Activated naive CD4-positive, alpha-beta T cell treated with anti-CD3 and anti-CD28 coated beads, Interleukin-2, amount 50 U/mL, for 72 hours (primary cell): ENCODE data around the gene CASP6. TPM values are rescaled to one million over a fixed set of nuclear protein-coding genes. Genes with fewer than 3 reads are reported as not detected.

Source experiments
- ATAC-seq, 2 donors: fragments of 150-1000 bp; cut with Tn5 transposase; 2 replicates each; pipeline ENCODE4 v1.10.0; 2021; ENCODE audit warnings: mild to moderate bottlenecking in 2 of 2, moderate library complexity in 2 of 2
- DNase-seq, 2 donors: peaks; one replicate each; pipeline ENCODE4 v3.0.0; 2021 to 2022; ENCODE audit warnings: low spot score in 2 of 2
- H3K27ac Mint-ChIP-seq, 2 donors: one replicate each; pipeline ENCODE4 v1.8.0; 2022; ENCODE audit warnings: mild to moderate bottlenecking in 2 of 2, mixed read lengths in 2 of 2
- H3K36me3 Mint-ChIP-seq, 2 donors: one replicate each; pipeline ENCODE4 v1.8.0; 2022; ENCODE audit warnings: mixed read lengths in 2 of 2
- H3K9me3 Mint-ChIP-seq, 2 donors: one replicate each; pipeline ENCODE4 v1.8.0; 2022; ENCODE audit warnings: mixed read lengths in 2 of 2
- total RNA-seq, 2 donors: library from RNA; stranded (reverse); gene quantifications; one replicate each; pipeline ENCODE4 v1.2.3, GENCODE V29; 2022

The CASP6 gene
- total RNA-seq, 2 donors from 2014 or later = 23.7 to 33.3 TPM

DNA sequence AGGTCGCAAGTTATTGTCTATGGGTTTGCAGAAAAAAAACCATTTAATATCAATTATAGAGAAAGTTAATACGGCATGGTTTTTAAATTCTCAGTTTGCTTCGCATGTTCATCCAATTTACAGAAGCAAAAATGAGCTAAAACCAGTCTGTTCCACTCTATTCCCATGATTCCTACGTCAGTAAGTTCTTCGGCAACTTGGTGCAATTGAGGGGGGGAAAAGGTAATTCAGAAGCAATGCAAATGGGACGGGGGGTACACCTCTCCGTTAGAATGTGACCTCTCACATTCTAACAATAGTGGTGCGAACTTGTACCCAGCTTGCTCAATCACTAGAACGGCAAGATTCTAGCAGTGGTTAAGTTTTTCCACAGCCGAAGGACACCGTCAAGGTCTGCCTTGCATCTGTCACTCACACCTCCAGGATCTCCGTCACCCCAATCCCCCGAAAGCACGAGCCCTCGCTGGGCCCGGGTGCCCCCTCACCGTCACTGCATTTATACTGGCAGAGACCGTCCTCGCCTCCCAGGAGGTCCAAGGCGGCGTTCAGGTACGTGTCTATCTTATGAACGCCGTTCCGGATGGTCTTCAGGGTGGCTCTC, 26.0 kb upstream of the CASP6 start:
- peaks cover 9 to 18% of the 10 kb centered on the region in 2 donors for H3K36me3 Mint-ChIP-seq
- H3K27ac Mint-ChIP-seq = peak overlapping the region; percentile 81 to 85
- DNase-seq (no peak), ATAC-seq (peak; percentile 53 to 67)
- H3K9me3 Mint-ChIP-seq = no peaks in the 10 kb centered on the region

DNA sequence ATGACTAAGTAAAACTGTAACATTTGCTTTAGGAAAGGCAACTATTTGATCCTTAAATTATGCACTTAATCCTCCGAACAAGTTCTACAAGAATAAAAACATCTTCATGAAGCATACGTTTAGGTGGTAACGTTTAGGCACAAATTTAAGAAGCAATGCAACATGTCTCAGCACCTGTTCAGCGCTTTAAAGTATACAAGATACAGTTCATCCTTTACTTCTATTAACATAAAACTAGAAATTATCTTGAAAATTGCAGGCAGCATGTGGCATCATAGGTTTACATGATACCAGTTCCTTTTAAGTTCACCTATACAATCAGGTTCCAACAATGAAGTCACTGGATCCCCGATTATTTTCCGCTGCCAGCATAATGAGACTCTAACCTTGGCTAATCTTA, 25.1 kb upstream of the CASP6 start:
- Mint-ChIP-seq H3K27ac (peak overlapping the region in 1 of 2 donors; percentile 31), H3K36me3 (peaks cover 9 to 18% of the 10 kb centered on the region in 2 donors), H3K9me3 (no peaks in the 10 kb centered on the region)
- DNase-seq = no peak
- ATAC-seq = no peak

DNA sequence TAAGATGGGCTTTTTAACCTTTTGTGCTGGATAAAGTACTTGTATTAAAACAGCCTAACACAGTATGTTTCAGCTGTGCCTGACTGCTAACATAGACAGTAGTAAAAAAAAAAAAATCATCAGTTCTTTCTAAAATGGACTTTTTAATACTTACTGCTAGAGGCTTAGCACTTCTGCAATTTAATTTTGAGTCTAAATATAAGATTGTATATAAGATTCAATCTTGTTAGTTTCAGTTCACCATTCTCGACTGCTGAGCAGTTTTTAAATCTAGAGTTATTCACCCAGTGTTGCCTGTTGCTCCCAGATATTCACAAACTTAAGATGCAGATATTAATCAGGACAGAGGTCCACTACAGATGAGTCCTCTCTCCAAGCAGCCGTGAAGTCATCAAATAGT, 19.9 kb upstream of the CASP6 start:
- no peak for DNase-seq
- Mint-ChIP-seq H3K36me3 (peaks cover 9 to 28% of the 10 kb centered on the region in 2 donors), H3K27ac (no peak overlapping the region), H3K9me3 (peaks cover 0 to 9% of the 10 kb centered on the region in 2 donors)
- ATAC-seq = no peak

DNA sequence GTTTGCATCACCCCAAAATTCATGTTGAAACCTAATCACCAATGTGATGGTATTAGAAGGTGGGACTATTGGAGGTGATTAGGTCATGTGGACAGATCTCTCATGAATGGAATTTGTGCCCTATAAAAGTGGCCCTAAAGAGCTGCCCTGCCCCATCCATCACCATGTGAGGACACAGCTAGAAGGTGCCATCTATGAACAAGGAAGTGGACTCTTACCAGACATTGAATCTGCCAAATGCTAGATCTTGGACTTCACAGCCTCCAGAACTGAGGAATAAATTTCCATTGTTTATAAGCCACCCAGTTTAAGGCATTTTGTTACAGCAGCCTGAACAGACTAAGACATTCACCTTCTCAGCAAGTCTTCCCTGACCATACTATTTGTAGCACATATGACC, 19.1 kb upstream of the CASP6 start:
- ATAC-seq = no peak
- Mint-ChIP-seq H3K27ac (peak overlapping the region in 1 of 2 donors; percentile 39), H3K36me3 (peaks cover 9 to 23% of the 10 kb centered on the region in 2 donors), H3K9me3 (peaks cover 0 to 9% of the 10 kb centered on the region in 2 donors)
- no peak for DNase-seq

DNA sequence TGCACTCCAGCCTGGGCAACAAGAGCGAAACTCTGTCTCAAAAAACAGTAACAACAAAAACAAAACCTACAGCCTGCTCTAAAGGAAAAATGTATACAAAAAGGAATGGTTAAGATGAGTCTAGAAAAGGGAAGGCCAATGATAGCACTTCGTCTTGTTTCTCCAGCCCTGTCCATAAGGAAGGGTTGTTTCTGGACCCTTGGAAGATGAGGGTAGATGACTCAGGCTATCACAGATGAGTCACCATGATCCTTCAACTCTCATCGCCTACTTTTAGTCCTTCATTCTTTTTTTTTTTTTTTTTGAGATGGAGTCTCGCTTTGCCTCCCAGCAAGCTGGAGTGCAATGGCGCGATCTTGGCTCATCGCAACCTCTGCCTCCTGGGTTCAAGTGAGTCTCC, 17.8 kb upstream of the CASP6 start:
- no peak overlapping the region for H3K27ac Mint-ChIP-seq
- peak in 1 of 2 donors; percentile 49 for ATAC-seq
- H3K9me3 Mint-ChIP-seq = peaks cover 0 to 9% of the 10 kb centered on the region in 2 donors
- peaks cover 3 to 27% of the 10 kb centered on the region in 2 donors for H3K36me3 Mint-ChIP-seq
- DNase-seq = no peak

DNA sequence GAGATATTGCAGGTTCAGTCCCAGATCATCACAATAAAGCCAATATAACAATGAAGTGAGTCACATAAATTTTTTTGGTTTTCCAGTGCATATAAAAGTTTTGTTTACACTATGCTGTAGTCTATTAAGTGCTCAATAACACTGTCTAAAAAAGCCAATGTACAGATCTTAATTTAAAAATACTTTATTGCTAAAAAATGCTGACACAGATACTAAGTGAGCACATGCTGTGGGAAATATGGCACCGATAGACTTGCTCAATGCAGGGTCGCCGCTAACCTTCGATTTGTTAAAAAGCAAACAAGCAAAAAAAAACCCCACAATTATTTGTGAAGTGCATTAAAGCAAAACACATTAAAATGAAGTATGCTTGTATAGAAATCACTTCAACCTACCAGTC, 16.4 kb upstream of the CASP6 start:
- no peak for DNase-seq
- no peak for ATAC-seq
- Mint-ChIP-seq H3K36me3 (peaks cover 0 to 27% of the 10 kb centered on the region in 2 donors), H3K9me3 (peaks cover 0 to 9% of the 10 kb centered on the region in 2 donors), H3K27ac (no peak overlapping the region)

DNA sequence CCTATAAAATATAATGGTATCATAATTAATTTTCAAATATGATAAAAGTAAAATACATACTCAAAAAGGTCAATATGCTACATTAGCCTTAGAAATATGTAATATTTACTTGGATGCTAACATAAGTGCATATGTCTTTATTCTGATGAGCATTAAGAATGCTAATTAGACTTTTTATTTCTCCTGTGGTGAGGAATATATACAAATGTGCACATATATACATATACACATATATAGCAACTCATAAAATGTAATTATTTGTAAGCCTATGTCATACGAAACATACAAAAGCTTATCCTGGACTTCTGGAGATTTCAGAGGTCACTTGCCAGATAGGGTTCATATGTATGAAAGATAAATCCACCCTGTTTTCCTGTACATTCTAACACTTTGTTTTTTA, 15.5 kb upstream of the CASP6 start:
- DNase-seq (no peak), ATAC-seq (no peak)
- Mint-ChIP-seq H3K27ac (no peak overlapping the region), H3K9me3 (peaks cover 0 to 9% of the 10 kb centered on the region in 2 donors), H3K36me3 (peaks cover 4 to 27% of the 10 kb centered on the region in 2 donors)

DNA sequence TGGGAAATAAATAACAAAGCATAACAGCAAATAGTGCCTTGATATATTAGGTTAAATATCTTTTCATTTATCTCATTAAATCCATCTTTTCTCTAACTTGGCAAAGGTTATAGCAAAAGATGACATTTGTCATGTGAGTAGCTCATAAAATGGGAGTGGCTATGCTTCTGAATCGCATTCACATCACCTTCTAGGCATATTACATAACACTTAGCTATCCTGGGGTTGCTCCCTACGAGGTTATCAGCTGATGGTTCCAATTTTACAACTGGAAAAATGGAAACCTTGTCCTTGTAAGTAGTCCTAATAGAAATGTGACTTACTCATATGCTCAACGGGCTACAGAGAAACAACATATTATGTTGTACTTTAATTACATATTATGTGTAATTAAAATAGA, 10.3 kb upstream of the CASP6 start:
- Mint-ChIP-seq H3K36me3 (peaks cover 4 to 16% of the 10 kb centered on the region in 2 donors), H3K9me3 (no peaks in the 10 kb centered on the region), H3K27ac (no peak overlapping the region)
- ATAC-seq (no peak), DNase-seq (no peak)

DNA sequence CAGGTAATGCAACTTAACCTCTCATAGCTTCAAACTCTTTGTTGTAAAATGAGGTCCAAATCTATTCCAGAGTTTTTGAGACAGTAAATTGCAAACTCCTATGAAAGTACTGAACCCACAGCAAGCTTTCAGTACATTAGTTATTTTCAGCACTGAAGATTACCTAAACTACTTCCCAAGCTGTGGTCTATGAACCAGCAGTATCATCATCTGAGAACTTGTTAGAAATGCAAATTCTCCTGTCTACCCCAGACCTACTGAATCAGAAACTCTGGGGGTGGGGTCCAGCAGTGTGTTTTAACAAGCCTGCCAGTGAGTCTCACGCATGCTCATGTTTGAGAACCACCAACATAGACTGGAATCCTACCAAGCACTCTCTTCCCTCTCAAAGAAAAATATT, 5.7 kb upstream of the CASP6 start:
- Mint-ChIP-seq H3K36me3 (peaks cover 0 to 4% of the 10 kb centered on the region in 2 donors), H3K9me3 (no peaks in the 10 kb centered on the region), H3K27ac (no peak overlapping the region)
- DNase-seq (no peak), ATAC-seq (no peak)

DNA sequence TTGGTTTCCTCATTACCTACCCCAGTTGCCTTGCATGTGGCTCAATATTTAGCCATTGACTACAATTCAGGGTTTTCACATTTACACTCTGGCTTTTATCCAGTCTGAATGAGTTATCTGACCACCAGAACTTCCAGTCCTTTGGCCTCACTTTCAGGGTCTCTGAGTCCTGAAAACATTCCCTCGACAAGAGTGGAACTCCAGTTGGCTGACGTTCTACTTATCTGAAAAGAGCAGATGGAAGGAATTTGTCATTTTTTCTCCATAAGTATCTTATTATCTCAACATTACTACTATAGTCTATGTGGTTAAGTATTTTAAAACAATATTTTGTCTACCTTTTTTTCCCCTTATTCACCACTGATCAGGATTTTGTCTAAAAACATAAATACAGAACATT, 5.2 kb upstream of the CASP6 start:
- ATAC-seq (no peak), DNase-seq (no peak)
- Mint-ChIP-seq H3K27ac (peak overlapping the region in 1 of 2 donors; percentile 45), H3K9me3 (no peaks in the 10 kb centered on the region), H3K36me3 (peaks cover 0 to 4% of the 10 kb centered on the region in 2 donors)

DNA sequence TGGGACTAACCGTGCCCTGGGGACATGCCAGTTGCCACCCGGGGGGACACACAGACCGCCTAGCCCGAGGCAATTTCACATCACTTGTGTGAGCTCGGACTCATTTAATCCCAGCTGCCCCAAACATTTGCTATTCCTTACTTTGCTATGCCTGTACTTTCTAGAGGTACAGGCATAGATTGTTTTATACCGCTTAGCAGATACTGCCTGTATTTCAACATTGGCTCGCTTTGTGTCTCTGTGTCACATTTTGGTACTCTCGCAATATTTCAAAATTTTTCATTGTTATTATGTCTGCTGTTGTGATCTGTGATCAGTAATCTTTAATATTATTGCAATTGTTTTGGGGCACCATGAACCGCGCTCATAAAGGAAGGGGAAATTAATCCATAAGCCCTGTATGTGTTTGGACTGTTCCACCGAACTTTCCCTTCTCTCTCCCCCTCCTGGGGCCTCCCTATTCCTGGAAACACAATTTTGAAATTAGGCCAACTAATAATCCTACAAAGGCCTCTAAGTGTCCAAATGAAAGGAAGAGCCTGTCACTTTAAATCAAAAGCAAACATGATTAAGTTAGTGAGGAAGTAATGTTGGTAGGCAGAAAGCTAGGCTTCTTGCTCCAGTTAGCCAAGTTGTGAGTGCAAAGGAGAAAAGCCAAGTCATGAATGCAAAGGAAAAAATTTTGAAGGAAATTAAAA, 568 bp upstream of the CASP6 start:
- Mint-ChIP-seq H3K36me3 (peaks cover 6 to 15% of the 10 kb centered on the region in 2 donors), H3K27ac (peak overlapping the region; percentile 33 to 85), H3K9me3 (no peaks in the 10 kb centered on the region)
- DNase-seq = no peak
- no peak for ATAC-seq

DNA sequence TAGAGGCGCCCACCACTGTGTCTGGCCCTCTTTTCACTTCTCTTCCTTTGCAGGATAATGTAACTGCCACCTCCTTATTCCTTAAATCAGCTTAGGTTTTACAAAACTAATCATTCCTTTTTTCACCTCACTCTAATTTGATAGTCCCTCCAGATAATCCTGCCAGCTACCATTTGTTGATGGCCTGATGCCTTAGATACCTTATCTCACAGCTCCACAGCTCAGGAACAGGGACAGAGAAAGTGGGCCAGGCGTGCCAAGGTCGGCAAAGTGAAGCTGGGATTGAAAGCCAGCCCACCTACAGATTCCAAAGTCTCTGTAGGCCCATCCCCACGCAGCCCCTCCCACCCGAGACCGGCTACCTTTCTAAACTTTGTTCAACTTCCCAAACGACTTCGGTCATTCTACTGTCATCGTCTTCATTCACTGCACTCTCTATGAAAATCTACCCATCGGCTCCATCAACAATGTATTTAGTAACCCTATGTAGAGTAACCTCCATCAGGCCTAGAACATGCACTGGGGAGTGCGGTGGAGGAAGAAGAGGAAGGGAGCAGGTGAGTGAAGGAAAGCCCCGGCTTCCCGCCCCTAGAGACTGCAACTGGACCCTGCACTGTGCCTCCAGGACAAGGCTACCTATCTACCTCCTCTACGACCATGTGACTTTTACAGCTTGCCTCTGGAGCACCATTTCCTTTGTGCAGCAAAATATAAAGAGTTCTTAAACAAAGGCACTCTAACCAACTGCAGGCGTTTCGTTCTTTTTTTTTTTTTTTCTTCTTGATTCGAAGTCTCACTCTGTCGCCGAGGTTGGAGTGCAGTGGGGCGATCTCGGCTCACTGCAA, 1.5 kb downstream of the CASP6 start:
- Mint-ChIP-seq H3K9me3 (no peaks in the 10 kb centered on the region), H3K27ac (peak overlapping the region; percentile 85 to 95), H3K36me3 (peaks cover 13 to 21% of the 10 kb centered on the region in 2 donors)
- ATAC-seq (peak in 1 of 2 donors; percentile 0), DNase-seq (no peak)

DNA sequence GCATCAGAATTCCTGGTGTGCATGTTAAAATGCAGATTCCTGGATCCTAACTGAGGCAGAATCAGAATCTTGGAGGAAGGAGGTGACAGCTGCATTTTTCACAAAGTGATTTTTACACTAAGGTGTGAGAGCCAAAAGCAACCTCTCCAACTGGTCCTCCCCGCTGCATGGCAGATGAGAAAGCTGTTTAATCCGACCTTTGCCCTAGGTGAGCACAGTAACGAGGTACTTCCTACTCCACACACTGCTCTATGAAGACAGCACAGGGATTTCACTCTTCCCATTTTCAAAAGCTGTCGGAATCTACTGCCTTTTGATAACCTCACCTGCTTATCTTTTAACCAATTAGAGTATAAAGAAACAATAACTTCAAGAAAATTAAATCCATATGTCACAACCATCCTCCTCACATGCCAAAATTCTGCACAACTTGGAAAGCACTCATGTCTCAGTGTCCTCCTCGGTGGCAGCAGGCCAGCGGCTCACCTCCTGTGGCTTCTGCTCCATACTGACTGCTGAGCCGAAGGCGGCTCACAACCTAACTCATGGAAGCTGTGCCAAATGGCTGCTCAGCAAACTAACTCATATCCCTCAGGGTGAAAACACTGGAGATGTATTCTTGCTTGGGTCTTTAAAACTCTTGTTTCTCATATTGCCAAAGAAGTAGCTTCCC, 3.6 kb downstream of the CASP6 start:
- H3K9me3 Mint-ChIP-seq = no peaks in the 10 kb centered on the region
- DNase-seq = no peak
- no peak for ATAC-seq
- peak overlapping the region in 1 of 2 donors; percentile 9 for H3K27ac Mint-ChIP-seq
- H3K36me3 Mint-ChIP-seq = peaks cover 13 to 21% of the 10 kb centered on the region in 2 donors

DNA sequence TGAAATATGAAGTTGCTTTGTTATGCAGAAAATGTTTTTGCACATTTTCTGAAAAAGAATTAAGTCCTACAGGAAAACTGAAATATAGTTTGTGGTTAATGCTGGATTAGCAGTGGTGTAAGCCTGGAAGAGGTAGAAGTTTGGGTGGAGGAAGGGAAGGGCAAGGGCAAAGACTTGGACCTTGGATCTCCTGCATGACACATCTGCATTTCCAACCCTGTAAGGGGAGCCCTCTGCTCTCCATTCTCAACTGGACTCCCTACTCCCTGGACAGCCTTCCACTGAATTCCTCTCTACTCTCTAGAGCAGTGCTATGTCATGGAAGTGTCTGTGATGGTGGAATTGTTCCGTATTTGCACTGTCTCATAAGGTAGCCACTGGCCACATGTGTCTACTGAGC, 4.6 kb downstream of the CASP6 start:
- peaks cover 19 to 30% of the 10 kb centered on the region in 2 donors for H3K36me3 Mint-ChIP-seq
- ATAC-seq = no peak
- peak overlapping the region in 1 of 2 donors; percentile 1 for H3K27ac Mint-ChIP-seq
- no peaks in the 10 kb centered on the region for H3K9me3 Mint-ChIP-seq
- DNase-seq = no peak

DNA sequence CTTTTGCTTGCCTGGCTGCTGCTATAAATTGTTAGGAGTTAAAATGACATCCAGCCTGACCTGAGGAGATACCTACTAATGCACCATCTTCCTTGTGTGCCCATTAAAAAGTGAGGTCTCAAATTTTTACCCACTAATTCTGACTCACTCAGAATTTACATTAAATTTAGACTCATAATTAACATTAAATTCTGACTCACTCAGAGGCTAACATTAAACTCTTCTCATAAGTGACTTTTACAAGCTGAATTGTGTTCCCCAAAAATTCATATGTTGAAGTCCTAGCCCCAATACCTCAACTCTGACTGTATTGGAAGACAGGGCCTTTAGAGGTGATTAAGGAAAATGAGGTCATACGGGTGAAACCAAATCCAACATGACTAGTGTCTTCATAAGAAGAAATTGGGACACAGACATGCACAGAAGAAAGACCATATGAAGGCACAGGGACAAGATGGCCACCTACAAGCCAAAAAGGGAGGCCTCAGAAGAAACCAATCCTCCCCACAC, 11.8 kb downstream of the CASP6 start:
- peaks cover 30 to 63% of the 10 kb centered on the region in 2 donors for H3K36me3 Mint-ChIP-seq
- DNase-seq = no peak
- peak overlapping the region; percentile 27 to 28 for H3K27ac Mint-ChIP-seq
- H3K9me3 Mint-ChIP-seq = no peaks in the 10 kb centered on the region
- ATAC-seq = peak; percentile 56 to 83

DNA sequence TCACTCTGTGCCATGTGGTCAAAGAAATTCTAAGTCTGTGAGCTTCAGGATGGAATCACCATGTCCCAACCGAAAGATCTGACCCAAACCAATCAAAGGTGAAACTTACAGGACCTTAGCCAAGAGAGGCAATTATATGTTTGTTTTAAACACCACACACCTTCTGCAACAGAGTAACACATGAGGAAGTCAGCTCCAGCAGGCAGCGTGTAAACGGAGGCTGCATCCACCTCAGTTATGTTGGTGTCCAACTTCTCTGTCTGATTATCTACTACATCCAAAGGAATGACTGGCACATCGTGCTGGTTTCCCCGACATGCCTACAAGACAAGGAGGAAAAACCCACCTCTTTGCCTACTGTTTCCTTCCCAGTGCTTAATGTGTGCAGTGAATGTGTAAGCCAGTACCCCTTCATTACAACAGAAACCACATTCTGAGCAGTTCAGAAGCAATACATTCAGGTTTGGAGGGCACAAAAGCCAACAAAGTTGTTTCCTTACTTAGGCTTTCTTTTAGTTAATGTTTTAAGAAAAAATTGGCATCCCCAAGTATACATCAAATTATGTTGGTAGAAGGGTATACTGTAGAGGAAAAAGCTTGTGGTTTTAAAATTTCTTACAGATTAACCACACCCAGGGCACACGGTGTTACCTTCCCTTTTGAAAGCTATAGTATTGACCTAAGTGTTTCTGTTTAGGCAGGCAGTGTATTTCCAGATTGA, 12.4 kb downstream of the CASP6 start:
- peak; percentile 62 to 74 for ATAC-seq
- no peak for DNase-seq
- peaks cover 30 to 63% of the 10 kb centered on the region in 2 donors for H3K36me3 Mint-ChIP-seq
- peak overlapping the region in 1 of 2 donors; percentile 28 for H3K27ac Mint-ChIP-seq
- H3K9me3 Mint-ChIP-seq = no peaks in the 10 kb centered on the region
